Measurements from ENCODE around the gene TNFAIP2.

TNFAIP2 gene

DNA sequence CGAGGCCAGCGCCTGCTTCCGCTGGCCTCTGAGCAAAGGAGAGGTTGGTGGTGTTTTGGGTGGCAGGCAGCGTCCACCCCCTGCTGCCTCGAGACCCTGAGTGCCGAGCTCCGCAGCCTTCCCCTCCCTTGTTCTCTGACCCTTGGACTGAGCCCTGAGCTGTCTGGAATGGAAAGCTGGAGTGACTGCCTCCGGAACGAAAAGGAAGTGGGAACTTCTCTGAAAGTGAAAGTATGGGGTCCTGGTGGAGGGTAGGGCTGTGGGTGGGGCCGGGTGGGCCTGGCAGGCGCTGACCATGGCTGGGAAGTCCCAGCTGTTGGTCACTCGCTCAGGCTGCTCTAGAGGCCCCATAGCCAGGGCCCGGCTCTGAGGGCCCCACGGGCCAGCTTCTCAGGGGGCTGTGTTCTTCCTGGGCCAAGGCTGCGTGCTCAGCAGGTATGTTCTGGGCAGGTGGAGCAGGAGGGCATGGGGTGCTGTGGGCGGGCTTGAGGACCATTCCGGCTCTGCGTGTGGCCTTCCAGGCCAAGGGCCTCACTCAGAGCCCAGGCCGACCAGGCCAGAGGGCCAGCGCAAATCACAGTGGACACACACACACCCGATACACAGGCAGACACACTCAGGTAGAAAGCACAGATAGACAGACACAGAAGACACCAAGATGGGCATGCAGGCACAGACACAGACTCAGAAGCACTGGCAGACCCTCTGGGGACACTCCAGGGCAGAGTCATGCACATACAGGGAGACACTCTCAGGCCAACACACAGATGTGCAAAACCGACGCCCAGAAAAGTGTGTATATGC, 28.7 kb upstream of the TNFAIP2 start, which contains the start of gene EXOC3L4:
Gene EXOC3L4 (plus strand): TSS at position 320 of the 804 bp plus-strand sequence. CDS start 5,495 bp downstream, outside the sequence.
- no peak for DNase-seq

DNA sequence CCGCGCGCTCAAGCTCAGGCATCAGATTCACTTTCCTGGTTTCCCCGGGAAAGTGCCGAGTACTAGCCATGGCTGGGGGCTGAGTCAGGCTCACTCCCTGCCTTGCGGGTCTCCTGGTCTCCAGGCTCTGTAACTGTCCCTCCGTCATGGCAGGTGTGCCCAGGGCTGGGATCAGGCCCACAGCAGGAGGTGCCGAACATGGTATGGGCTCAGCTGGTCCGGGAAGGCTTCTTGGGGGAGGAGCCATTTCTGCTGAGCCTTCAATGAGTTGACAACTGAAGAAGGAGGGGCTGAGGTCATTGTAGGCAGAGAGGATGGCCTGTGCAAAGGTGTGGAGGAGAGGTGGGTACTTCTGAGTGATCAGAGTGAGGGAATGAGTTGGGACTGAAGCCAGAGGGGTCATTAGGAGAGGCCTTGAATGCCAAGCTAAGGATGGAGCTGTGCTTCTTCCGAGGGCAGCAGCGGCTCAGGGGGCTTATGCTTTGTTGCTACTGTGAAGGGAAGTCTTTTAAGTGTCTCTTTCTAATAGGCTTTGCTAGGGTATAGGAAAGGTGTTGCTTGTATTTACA, 28.0 kb upstream of the TNFAIP2 start:
- no peak for DNase-seq

GRCh38 chr14:103096387-103096786, 26.9 kb upstream of the TNFAIP2 start:
- no peak for DNase-seq

DNA sequence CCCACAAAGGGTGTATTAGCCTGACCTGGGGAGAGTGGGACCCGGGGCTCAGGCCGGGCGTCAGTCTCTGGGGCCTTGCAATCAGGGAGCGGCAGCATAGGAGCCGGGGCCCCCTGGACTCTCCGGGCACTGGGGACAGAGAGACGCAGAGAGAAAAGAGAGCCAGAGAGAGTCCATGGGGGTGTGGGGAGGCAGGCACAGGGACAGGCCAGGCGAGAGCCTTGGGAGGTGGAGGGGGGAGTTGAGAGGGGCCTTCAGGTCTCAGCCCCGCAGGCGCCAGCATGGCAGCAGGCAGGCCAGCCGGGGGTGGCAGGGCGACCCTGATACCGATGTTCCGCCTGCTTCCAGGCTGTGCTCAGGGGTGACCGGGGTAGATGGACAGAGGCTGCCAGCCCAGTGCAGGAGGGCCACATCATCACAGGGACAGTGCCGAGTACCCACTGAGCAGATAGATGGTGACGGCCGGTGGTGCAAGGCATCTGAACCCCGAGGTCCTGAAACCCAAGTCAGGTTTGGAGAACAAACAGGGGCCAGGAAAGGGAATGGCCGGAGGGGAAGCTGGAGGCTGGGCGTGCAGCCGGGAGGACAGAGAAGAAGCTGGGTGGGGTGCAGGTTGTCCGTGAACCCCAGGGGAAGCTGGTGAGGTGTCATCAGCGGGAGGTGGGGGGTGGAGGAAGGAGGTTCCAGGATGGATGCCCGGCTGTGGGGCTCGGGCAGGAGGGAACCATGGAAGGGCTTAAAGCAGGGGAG, 25.8 kb upstream of the TNFAIP2 start:
- DNase-seq: no peak

GRCh38 chr14:103097994-103098957, 25.0 kb upstream of the TNFAIP2 start:
- DNase-seq: no peak

- DNase-seq: no peak
Observed at GRCh38 chr14:103099081-103099732, 24.1 kb upstream of the TNFAIP2 start.

- DNase-seq: no peak
Observed at GRCh38 chr14:103099733-103100280, 23.5 kb upstream of the TNFAIP2 start.

DNA sequence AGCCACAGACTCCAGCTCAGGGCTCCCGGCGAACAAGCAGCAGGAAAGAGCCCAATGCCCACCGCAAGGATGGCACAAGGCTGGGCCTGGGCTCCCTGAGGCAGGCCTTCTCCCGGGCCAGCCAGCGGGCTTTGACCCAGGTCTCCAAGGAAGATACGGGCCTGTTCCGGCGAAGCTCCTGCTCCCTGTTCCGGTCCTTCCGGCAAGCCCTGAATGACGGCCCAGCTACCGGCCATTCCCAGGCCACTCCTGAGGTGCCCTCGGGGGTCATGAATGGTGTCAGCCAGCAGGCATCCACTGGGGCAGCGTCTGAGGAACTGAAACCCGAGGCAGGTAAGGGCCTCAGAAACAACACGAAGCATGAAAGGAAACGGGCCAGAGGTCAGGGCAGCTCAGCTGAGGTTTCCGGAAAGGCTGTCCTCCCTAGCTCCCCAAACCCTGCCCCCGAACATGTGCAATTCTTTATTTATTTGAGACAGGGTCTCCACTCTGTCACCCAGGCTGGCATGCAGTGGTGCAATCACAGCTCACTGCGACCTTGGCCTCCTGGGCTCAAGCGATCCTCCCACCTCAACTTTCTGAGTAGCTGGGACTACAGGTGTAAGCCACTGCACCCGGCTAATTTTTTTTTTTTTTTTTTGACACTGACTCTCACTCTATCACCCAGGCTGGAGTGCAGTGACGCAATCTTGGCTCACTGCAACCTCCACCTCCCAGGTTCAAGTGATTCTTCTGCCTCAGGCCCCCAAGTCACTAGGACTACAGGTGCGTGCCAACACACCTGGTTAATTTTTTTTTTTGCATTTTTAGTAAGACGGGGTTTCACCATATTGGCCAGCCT, 22.8 kb upstream of the TNFAIP2 start:
- no peak for DNase-seq

DNA sequence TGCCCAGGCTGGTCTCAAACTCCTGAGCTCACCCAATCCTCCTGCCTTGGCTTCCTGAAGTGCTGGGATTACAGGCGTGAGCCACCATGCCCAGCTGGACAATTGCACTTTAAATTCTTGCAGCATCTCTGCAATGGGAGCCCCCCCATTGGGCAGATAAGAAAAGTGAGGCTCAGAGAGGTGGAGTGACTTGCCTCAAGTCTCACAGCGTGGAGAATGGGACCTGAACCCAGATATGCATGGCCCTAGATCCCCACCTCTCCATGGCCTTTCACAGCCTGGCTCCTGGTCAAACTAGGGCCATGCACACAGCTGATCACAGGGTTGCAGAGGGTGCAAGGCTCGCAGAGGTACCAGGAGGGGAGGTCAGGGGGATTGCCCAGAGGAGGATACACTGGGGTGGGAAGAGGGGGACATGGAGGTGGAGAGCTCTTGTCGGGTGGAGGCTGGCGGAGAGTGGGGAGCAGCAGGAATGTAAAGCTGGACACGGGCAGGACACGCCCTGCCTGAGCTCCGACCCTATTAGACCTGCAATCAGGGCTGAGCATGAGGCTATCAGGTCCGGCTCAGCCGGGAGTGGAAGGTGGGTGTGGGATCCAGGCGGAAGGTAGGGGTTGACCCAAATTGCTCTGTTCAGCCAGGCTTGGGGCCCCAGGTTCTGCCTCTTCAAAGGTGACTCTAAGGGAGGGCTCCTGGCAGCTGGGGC, 21.9 kb upstream of the TNFAIP2 start:
- no peak for DNase-seq

DNA sequence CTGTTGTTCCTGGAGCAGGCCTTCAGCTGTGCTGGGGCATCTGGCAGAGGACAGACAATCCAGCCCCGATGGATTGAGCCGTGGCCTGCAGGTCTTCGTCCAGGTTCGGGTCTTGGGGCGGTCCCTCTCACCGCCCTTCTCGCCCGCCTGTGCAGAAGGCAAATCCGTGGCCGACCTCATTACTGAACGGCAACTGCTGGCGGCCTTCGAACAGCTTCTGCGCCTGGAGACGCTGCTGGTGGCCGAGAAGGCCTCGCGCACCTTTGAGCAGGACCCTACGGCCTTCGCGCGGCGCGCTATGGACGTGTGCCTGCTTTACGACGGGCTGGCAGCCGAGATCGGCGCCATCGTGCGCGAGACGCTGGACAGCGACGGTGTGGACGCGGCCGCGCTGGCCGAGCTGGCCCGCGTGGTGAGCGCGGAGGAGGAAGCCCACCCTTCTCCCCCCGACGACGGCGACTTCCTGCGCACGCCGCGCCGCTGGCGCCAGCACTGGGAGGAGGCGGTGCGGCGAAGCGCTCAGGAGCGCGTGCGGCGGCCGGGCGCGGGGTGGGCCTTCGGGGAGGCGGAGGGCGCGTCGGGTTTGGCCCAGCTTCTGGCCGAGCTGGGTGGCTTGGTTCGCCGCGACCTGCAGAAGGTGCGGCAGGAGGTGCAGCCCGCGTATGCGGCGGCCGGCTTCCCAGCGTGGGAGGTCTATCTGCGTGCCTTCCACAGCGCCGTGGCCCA, 21.1 kb upstream of the TNFAIP2 start:
- no peak for DNase-seq

DNA sequence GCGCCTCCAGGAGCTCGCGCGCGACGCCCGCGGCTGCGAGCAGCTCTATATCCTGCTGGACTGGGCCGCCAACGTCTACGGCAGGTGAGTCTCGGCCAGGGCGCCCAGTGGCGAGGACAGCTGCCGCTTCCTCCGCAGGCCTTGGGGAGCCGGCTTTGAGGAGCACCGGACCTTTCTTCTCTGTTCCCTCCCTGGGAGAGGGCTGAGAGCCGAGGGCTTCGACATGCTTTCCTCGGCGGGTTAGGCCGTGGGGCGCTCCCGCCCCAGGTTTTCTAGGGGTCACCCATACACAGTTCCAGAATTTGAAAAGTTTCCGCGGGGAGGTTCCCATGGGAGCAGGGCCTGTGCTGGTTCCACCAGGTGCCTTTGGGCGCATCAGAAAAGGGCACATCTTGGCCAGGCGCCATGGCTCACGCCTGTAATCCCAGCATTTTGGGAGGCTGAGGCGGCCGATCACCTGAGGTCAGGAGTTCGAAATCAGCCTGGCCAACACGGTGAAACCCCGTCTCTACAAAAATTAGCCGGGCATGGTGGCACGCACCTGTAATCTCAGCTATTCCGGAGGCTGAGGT, 20.5 kb upstream of the TNFAIP2 start:
- no peak for DNase-seq

DNA sequence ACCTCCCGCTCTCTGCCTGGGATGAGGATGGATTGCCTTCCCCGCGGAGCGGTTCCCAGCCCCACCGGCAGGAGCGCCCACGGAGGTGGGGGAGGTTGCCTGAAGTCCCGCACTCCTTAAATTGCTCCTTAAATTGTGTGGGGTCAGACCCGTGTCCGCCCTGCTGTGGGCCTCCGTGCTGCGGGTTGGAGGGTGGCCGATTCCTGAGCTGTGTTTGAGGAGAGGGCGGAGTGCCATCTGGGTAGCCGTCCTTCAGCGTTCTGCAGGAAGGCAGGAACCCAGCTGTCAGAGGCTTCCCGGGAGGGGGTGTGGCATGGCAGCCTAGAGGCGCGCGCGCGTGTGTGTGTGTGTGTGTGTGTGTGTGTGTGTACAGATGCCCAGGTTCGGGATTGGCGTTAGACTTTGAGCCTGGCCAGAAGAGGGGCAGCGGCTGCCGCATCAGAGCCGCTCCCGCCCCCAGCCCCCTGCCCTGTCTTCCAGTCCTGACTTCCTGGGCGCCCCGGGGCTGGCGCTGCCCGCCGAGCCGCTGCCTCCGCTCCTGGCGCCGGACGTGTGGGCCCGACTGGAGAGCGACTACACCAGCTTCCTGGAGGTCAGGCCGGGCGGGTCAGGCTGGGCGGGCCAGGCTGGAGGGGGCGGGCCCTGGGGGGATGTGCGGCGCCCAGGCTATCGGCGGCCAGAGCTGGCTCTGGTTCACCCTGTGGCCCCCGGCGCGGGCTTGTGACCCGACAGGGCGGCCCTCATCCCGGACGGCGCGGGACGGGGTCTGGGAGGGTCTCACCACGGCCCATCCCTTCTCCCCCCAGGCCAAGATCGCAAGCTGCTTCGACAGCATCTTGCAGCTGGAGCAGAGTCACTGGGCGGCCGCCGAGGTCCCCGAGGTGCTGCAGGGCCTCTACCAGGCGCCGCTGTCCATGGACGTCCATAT, 19.5 kb upstream of the TNFAIP2 start:
- no peak for DNase-seq

DNA sequence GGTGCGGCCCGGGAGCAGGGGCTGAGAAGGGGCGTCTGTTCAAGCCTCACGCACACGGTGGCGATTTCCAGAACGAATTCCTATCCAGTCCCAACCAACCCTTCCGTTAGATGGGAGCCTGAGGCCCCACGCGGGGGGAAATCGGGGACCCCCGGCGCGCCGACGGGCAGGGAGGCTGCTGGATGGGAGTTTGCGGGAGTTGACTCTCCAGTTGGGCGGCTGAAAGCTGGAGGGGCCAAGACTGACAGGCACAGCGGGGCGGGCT, 18.9 kb upstream of the TNFAIP2 start:
- DNase-seq: no peak

DNA sequence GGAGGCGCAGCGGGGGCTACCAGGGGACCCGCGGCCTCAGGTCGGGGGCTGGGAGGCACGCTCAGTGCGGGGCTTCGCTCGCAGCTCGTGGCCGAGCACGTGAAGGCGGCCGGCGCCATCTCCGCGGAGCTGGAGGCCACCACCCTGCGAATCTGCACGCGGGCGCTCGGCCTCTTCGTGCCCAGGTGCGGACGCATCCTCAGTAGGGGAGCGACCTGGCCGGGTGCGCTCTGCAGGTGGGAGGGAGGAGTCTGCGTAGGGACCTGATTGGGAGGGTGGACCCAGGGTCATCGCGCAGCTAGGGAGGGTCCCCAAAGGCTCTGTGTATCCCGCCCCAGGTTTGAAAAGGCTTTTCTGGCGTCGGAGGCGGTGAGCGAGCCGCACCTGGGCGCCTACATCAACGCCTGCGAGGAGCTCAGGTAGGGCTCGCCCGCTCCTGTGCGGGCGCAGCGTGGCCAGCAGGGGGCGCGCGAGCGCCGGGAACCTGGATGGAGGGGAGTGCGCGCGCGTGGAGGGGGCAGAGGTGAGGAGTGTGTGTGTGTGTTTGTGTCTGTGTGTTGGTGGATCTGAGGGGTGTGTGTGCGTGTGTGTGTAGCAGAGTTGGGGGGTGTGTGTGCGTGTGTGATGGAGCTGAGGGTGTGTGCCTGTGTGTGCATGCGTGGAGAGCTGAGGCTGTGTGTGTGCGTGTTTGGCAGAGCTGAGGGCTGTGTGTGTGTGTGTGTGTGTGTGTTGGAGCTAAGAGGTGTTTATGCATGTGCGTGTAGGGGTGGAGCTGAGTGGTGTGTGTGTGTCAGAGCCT, 18.4 kb upstream of the TNFAIP2 start:
- DNase-seq: no peak

GRCh38 chr14:103105580-103106150, 17.6 kb upstream of the TNFAIP2 start:
- no peak for DNase-seq

GRCh38 chr14:103107455-103107854, 15.8 kb upstream of the TNFAIP2 start:
- no peak for DNase-seq
